Measurements from ENCODE around the gene BAIAP2L1. TPM values are rescaled to one million over a fixed set of nuclear protein-coding genes. Genes with fewer than 3 reads are reported as not detected.

Gene BAIAP2L1
- polyA plus RNA-seq, 1 donor (not counting 4 experiments of a cell fraction or from before 2014, with no cell fraction given): 41.7 TPM

DNA sequence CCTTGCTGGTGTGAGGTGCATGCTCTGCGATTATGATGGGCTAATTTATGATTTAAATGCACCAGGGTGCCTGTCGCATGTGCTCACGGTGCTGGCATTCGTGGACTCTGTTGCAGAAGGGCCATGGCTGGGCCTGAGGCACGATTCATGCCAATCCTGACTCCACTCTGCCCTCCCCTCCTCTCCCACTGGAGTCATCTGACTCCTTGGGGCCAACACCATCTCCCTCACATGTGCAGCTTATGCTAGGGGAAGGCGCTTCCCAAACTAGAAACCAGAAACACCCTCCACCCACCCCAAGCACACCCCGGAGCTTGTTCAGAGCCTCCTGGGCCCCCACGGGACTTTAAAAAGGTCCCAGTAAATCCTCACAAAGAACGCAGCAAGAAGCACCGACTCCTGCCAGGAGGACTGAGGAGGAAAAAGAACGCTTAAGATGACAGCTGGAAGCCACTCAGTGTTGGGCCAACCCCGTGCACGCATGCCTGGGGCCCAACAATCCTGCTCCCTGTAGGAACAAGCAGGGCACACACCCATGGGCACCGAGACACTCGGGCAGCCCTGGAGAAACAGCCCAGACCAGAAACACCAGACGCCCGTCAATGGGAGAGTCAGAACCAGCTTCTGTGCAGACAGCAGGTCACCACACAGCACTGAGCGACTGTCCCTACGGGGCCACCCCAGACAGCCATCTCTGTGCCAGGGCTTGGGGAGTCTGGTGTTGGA is 105.3 kb downstream of the BAIAP2L1 start:
- Histone ChIP-seq H3K27ac (ENCODE audit: control insufficient read depth, insufficient read depth, low read length) (no peak overlapping the region), H3K36me3 (ENCODE audit: control insufficient read depth in 2 of 2, extremely low read depth in 1 of 2, insufficient read depth in 2 of 2, low read length in 2 of 2) (peaks cover 34 to 39% of the 10 kb centered on the region in 2 experiments)

DNA sequence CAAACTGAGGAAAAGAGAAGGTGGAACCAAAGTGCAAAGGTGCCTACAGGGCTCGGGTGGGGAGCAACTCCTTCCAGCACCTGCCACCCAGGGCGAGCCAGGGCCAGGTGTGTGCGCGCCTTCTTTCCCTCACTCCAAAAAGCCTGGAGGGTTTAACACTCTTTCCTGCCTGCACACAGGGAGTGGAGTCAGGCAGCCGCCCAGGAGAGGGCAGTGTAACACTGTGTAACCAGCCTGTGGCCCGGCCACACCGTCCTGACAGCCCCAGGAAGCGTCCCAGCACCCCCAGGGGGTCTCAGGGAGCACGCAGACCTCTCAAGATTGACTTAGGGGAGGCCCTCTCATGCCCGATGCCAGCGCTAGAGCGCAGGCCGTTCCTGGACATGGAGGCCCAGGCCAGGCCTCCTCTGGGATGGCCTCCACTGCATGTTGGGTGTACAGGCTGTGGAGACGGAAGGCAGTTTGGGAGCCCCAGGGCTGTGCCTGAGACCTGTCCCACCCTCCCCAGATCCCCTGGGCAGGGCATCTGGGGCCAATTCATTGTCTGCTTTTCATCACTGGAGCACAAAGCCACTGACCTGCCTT is 106.0 kb downstream of the BAIAP2L1 start:
- no peaks in the 10 kb centered on the region for H3K9me3 ChIP-seq (ENCODE audit: control insufficient read depth, low read depth, low read length)
- H4K20me1 ChIP-seq (ENCODE audit: control insufficient read depth, extremely low read depth, insufficient read depth, low read length): peaks cover 16% of the 10 kb centered on the region
- H3K9ac ChIP-seq (ENCODE audit: control insufficient read depth, extremely low read depth, insufficient read depth, low read length): no peak overlapping the region
- H3K4me3 ChIP-seq (ENCODE audit: control insufficient read depth in 2 of 3, extremely low read depth in 1 of 3, insufficient read depth in 2 of 3, low read depth in 1 of 3, low read length in 3 of 3): no peak overlapping the region
- DNase-seq (ENCODE audit: low read depth, low spot score) (no peak), FAIRE-seq (peak; percentile 76)
- dilution Hi-C loops (cut with MboI; ENCODE audit: extremely low pct_ligation_motif_present, low sequenced_read_pairs): no loop called here
- H3K4me1 ChIP-seq (ENCODE audit: control insufficient read depth, extremely low read depth, insufficient read depth, low read length): peaks cover 12% of the 10 kb centered on the region
- no peak overlapping the region for H3K27ac ChIP-seq (ENCODE audit: control insufficient read depth, insufficient read depth, low read length)
- H2AFZ ChIP-seq (ENCODE audit: control insufficient read depth, low read length): no peak overlapping the region
- H3K4me2 ChIP-seq (ENCODE audit: control insufficient read depth, extremely low read depth, insufficient read depth, low read depth, low read length): no peak overlapping the region
- H3K9me1 ChIP-seq (ENCODE audit: control insufficient read depth, extremely low read depth, insufficient read depth, low read length): no peaks in the 10 kb centered on the region
- H3K79me2 ChIP-seq (ENCODE audit: control insufficient read depth, insufficient read depth, low read length): peaks cover 10% of the 10 kb centered on the region
- TF ChIP-seq EZH2 (IDR thresholded peaks at IDR 0.05; ENCODE audit: low read length): no peak
- TF ChIP-seq, protein P1, sequence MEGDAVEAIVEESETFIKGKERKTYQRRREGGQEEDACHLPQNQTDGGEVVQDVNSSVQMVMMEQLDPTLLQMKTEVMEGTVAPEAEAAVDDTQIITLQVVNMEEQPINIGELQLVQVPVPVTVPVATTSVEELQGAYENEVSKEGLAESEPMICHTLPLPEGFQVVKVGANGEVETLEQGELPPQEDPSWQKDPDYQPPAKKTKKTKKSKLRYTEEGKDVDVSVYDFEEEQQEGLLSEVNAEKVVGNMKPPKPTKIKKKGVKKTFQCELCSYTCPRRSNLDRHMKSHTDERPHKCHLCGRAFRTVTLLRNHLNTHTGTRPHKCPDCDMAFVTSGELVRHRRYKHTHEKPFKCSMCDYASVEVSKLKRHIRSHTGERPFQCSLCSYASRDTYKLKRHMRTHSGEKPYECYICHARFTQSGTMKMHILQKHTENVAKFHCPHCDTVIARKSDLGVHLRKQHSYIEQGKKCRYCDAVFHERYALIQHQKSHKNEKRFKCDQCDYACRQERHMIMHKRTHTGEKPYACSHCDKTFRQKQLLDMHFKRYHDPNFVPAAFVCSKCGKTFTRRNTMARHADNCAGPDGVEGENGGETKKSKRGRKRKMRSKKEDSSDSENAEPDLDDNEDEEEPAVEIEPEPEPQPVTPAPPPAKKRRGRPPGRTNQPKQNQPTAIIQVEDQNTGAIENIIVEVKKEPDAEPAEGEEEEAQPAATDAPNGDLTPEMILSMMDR (optimal IDR thresholded peaks at IDR 0.05 in 1 of 3, IDR thresholded peaks at IDR 0.05 in 1 of 3, conservative IDR thresholded peaks at IDR 0.05 in 1 of 3; ENCODE audit: extremely low read depth in 1 of 3, insufficient read depth in 2 of 3, low read length in 3 of 3): peak in 2 of 3 experiments; percentile 85
- H3K27me3 ChIP-seq (ENCODE audit: control insufficient read depth, extremely low read depth, insufficient read depth, low read length): no peaks in the 10 kb centered on the region
- H3K36me3 ChIP-seq (ENCODE audit: control insufficient read depth in 2 of 2, extremely low read depth in 1 of 2, insufficient read depth in 2 of 2, low read length in 2 of 2): peaks cover 28 to 31% of the 10 kb centered on the region in 2 experiments

More for the DNA sequence above, 105.3 kb downstream of the BAIAP2L1 start:
- H3K27me3 ChIP-seq (ENCODE audit: control insufficient read depth, extremely low read depth, insufficient read depth, low read length): no peaks in the 10 kb centered on the region
- H3K9ac ChIP-seq (ENCODE audit: control insufficient read depth, extremely low read depth, insufficient read depth, low read length): no peak overlapping the region
- TF ChIP-seq, protein P1 (optimal IDR thresholded peaks at IDR 0.05 in 1 of 3, IDR thresholded peaks at IDR 0.05 in 1 of 3, conservative IDR thresholded peaks at IDR 0.05 in 1 of 3; ENCODE audit: extremely low read depth in 1 of 3, insufficient read depth in 2 of 3, low read length in 3 of 3): no peak
- no peak for TF ChIP-seq EZH2 (IDR thresholded peaks at IDR 0.05; ENCODE audit: low read length)
- H3K4me2 ChIP-seq (ENCODE audit: control insufficient read depth, extremely low read depth, insufficient read depth, low read depth, low read length): no peak overlapping the region
- H3K79me2 ChIP-seq (ENCODE audit: control insufficient read depth, insufficient read depth, low read length): peaks cover 8% of the 10 kb centered on the region
- H3K4me3 ChIP-seq (ENCODE audit: control insufficient read depth in 2 of 3, extremely low read depth in 1 of 3, insufficient read depth in 2 of 3, low read depth in 1 of 3, low read length in 3 of 3): no peak overlapping the region
- H3K9me1 ChIP-seq (ENCODE audit: control insufficient read depth, extremely low read depth, insufficient read depth, low read length): no peaks in the 10 kb centered on the region
- H3K9me3 ChIP-seq (ENCODE audit: control insufficient read depth, low read depth, low read length): no peaks in the 10 kb centered on the region
- H4K20me1 ChIP-seq (ENCODE audit: control insufficient read depth, extremely low read depth, insufficient read depth, low read length): peaks cover 15% of the 10 kb centered on the region
- FAIRE-seq: no peak
- dilution Hi-C loops (cut with MboI; ENCODE audit: extremely low pct_ligation_motif_present, low sequenced_read_pairs): no loop called here
- DNase-seq (ENCODE audit: low read depth, low spot score): no peak
- peaks cover 12% of the 10 kb centered on the region for H3K4me1 ChIP-seq (ENCODE audit: control insufficient read depth, extremely low read depth, insufficient read depth, low read length)
- no peak overlapping the region for H2AFZ ChIP-seq (ENCODE audit: control insufficient read depth, low read length)

Measured in keratinocyte (primary cell).